ENCODE data around the gene MSMP.

Gene MSMP

GRCh38 chr9:35743880-35744518 is 10.1 kb downstream of the MSMP start:
- DNase-seq (ENCODE audit: low read depth in 1 of 2, low spot score in 1 of 2) = no peak

GRCh38 chr9:35743452-35743851 is 10.6 kb downstream of the MSMP start:
- no peak for DNase-seq (ENCODE audit: low read depth in 1 of 2, low spot score in 1 of 2)

- DNase-seq (ENCODE audit: low read depth in 1 of 2, low spot score in 1 of 2) = no peak
Observed at GRCh38 chr9:35741740-35742139, 12.3 kb downstream of the MSMP start.

- DNase-seq (ENCODE audit: low read depth in 1 of 2, low spot score in 1 of 2) = no peak
Observed at GRCh38 chr9:35740243-35740642, 13.8 kb downstream of the MSMP start.

GRCh38 chr9:35738924-35739323 is 15.2 kb downstream of the MSMP start:
- DNase-seq (ENCODE audit: low read depth in 1 of 2, low spot score in 1 of 2) = no peak

- no peak for DNase-seq (ENCODE audit: low read depth in 1 of 2, low spot score in 1 of 2)
Observed at GRCh38 chr9:35738186-35738585, 15.9 kb downstream of the MSMP start.

- DNase-seq (ENCODE audit: low read depth in 1 of 2, low spot score in 1 of 2) = no peak
Observed at GRCh38 chr9:35737143-35737542, 16.9 kb downstream of the MSMP start.

- peak; percentile 27 to 40 for DNase-seq (ENCODE audit: low read depth in 1 of 2, low spot score in 1 of 2)
Observed at GRCh38 chr9:35736201-35736633, 17.9 kb downstream of the MSMP start.

- DNase-seq (ENCODE audit: low read depth in 1 of 2, low spot score in 1 of 2) = no peak
Observed at GRCh38 chr9:35734096-35734495, 20.0 kb downstream of the MSMP start.

- no peak for DNase-seq (ENCODE audit: low read depth in 1 of 2, low spot score in 1 of 2)
Observed at GRCh38 chr9:35732800-35733541, 21.1 kb downstream of the MSMP start.

- DNase-seq (ENCODE audit: low read depth in 1 of 2, low spot score in 1 of 2) = peak; percentile 94 to 97
Observed at GRCh38 chr9:35732185-35732799, 21.8 kb downstream of the MSMP start, which contains the start of the genes CREB3 and TLN1. Gene CREB3, plus strand, starts transcription at chr9:35732666. Its CDS starts 107 bp downstream, at chr9:35732773. Gene TLN1, minus strand, starts transcription at chr9:35732195. Its CDS starts 6,501 bp downstream, at chr9:35725694.

- DNase-seq (ENCODE audit: low read depth in 1 of 2, low spot score in 1 of 2) = no peak
Observed at GRCh38 chr9:35731415-35732184, 22.5 kb downstream of the MSMP start.

- no peak for DNase-seq (ENCODE audit: low read depth in 1 of 2, low spot score in 1 of 2)
Observed at GRCh38 chr9:35730486-35730854, 23.6 kb downstream of the MSMP start.

GRCh38 chr9:35729700-35730485 is 24.2 kb downstream of the MSMP start:
- no peak for DNase-seq (ENCODE audit: low read depth in 1 of 2, low spot score in 1 of 2)

GRCh38 chr9:35729101-35729500 is 25.0 kb downstream of the MSMP start:
- DNase-seq (ENCODE audit: low read depth in 1 of 2, low spot score in 1 of 2) = no peak

GRCh38 chr9:35728041-35728971 is 25.8 kb downstream of the MSMP start:
- no peak for DNase-seq (ENCODE audit: low read depth in 1 of 2, low spot score in 1 of 2)

GRCh38 chr9:35727676-35728040 is 26.4 kb downstream of the MSMP start:
- DNase-seq (ENCODE audit: low read depth in 1 of 2, low spot score in 1 of 2) = no peak

GRCh38 chr9:35726931-35727330 is 27.1 kb downstream of the MSMP start:
- DNase-seq (ENCODE audit: low read depth in 1 of 2, low spot score in 1 of 2) = no peak

GRCh38 chr9:35725362-35725761 is 28.7 kb downstream of the MSMP start:
- no peak for DNase-seq (ENCODE audit: low read depth in 1 of 2, low spot score in 1 of 2)

GRCh38 chr9:35723908-35724307 is 30.2 kb downstream of the MSMP start:
- DNase-seq (ENCODE audit: low read depth in 1 of 2, low spot score in 1 of 2) = no peak
